Fibroblast of pulmonary artery (primary cell): ENCODE data around the gene FOSL1.

ENCODE experiments used
- DNase-seq: peaks from one replicate; pipeline ENCODE4 v3.0.0-alpha.2; 2010; ENCODE audit warnings: low read depth
- H3K4me3 ChIP-seq: replicated peaks from 2 replicates; pipeline ENCODE4 v1.5.1; 2011; ENCODE audit warnings: low read depth, mild to moderate bottlenecking, control low read depth, low read length, moderate library complexity
- TF ChIP-seq, protein P1 (sequence below): IDR thresholded peaks from 2 replicates; pipeline ENCODE4 v1.5.1; 2011; ENCODE audit warnings: mild to moderate bottlenecking, control low read depth, low read length, inconsistent platforms; ENCODE audit errors: missing control alignments

The FOSL1 gene

DNA sequence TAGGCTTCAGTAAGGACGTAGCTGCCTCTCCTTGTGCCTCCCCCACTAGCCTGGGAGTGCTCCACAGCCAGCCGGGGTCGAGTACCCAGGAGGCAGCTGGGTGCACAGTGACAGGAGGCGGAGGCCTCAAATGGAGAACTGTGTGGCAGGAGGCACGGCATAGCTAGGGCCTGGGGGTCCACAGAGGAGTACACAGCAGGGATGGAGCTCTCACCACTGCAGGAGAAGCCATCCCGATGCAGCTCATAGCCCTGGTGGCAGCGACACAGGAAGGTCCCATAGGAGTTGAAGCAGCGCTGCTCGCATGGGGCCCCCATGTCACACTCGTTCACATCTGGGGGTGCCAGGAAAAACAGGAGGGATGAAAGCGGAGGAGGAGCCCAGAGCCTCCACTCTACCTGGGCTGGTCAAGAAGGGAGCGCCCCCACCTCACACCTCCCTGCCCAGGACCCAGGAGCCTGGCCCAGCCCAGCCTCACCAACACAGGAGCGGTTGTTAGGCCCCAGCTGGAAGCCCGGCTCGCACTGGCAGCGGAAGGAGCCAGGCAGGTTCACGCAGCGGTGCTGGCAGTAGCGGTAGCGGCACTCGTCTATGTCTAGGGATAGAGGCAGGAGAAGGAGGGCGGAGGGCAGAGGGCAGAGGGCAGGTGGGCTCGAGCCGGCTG is 30.4 kb downstream of the FOSL1 start:
- DNase-seq: no peak
- TF ChIP-seq, protein P1, sequence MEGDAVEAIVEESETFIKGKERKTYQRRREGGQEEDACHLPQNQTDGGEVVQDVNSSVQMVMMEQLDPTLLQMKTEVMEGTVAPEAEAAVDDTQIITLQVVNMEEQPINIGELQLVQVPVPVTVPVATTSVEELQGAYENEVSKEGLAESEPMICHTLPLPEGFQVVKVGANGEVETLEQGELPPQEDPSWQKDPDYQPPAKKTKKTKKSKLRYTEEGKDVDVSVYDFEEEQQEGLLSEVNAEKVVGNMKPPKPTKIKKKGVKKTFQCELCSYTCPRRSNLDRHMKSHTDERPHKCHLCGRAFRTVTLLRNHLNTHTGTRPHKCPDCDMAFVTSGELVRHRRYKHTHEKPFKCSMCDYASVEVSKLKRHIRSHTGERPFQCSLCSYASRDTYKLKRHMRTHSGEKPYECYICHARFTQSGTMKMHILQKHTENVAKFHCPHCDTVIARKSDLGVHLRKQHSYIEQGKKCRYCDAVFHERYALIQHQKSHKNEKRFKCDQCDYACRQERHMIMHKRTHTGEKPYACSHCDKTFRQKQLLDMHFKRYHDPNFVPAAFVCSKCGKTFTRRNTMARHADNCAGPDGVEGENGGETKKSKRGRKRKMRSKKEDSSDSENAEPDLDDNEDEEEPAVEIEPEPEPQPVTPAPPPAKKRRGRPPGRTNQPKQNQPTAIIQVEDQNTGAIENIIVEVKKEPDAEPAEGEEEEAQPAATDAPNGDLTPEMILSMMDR: no peak
- H3K4me3 ChIP-seq: no peak overlapping the region

DNA sequence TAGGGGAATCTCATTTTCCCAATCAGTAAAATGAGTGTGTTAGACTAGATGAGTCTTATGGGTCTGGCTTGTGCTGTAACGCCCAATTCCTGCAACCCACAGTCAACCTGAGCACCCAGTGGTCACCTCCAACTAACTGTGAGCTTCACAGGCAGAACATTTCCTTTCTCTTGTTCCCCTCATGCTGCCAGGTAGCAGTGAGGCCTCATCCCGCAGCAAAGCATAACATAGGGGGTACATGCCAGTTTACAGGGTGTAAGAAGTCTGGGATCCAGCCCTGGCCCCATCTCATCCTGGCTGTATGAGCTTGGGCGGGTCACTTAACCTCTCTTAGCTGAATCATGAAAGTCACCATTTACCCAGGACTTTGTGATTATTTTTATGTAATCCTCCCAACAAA is 31.3 kb downstream of the FOSL1 start:
- DNase-seq: no peak
- H3K4me3 ChIP-seq: no peak overlapping the region
- TF ChIP-seq, protein P1: no peak

DNA sequence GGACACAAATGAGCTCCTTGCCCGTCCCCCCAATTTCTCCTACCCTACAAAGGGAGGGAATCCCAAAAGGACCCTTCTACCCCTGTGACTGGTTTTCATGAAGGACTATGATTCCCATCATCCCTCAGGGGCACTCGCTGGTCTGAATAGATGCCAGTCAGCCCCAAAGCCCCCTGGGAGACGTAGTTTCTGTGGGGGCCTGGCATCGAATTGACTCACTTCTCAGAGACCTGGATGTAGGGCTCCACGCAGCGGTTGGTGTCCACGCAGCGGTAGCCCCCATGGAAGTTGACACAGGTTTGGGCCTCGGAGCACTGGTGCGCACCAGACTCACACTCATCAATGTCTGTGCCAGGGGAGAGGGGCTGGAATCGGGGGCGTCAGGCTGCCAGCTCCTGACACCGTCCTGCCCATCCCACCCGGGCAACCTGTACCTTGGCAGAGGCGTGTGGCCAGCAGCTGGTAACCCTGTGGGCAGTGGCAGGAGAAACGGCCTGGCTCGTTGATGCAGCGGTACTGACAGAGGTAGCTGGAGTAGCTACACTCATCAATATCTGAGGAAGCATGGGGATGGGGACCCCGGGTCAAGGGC is 32.0 kb downstream of the FOSL1 start:
- no peak for DNase-seq
- TF ChIP-seq, protein P1: no peak
- no peak overlapping the region for H3K4me3 ChIP-seq

DNA sequence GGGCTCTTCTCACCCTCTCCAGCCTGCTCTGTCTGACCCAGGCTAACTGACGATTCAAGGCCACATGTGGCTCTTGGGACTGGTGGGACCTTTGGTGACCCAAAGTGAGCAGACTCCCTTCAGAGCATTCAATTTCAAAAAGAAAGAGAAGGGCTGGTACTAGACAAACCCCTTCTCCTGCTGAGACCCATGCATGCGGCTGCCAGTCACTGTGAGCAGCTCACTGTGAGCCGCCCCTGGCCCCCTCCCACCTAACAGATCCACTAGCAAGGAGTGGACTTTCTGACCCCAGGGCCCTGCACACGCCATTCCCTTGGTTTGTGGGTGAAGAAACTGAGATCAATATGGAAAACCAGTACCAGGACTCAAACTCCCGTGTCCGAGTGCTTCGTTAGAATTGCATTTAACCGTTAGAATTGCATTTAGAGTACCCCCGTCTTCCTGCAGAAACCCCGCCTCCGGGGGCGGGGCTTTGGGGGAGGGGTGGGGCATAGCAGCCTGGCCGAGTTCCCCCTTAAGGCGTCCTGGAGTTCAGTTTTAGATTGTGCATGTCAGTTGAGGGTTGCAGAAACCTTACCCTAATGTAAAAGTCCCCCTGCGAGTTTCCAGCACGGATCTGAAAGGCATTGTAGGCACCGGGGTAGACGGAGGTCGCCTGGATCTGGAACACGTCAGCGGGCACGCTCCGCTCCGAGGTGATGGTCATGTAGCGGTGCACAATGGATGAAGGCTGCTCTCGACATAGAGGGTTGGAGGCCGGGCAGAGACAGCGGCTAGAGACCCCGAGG is 32.7 kb downstream of the FOSL1 start:
- no peak for DNase-seq
- no peak overlapping the region for H3K4me3 ChIP-seq
- TF ChIP-seq, protein P1: no peak

DNA sequence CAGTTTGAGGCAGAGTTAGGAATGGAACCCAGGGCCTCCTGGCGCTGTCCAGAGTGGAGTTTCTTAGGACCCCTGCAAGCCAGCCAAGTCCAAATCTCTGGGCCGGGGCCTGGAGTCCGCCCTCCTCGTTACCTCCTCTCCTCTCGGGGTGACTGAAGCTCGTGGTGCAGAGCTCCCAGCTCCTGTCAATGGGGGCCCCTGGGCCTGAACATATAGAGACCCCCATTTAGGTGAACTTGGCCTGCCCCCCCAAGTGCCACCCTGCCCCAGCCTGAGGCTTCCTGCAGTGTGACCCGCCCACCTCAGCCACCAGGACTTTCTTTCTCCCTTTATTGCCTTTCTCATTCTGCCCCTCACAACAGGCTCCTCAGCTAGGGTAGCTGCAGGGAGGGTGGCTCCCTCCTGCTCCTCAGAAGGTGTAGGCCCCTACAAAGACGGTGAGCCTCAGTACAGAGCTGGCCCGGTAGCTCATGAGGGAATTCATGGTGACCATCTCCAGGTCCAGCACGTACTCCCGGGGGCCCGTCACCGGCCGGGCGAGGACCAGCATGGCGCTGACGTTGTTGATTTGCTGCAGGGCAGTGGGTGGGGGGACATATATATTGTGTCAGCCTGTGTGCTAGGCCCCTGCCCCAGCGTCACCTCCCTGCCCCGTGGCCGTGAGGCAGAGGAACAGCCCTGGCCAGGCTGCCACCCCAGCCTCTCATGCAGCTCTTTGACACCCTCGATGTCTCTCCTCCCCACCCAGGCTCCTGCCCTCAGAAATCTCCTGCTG is 33.5 kb downstream of the FOSL1 start:
- TF ChIP-seq, protein P1: no peak
- H3K4me3 ChIP-seq: no peak overlapping the region
- no peak for DNase-seq

DNA sequence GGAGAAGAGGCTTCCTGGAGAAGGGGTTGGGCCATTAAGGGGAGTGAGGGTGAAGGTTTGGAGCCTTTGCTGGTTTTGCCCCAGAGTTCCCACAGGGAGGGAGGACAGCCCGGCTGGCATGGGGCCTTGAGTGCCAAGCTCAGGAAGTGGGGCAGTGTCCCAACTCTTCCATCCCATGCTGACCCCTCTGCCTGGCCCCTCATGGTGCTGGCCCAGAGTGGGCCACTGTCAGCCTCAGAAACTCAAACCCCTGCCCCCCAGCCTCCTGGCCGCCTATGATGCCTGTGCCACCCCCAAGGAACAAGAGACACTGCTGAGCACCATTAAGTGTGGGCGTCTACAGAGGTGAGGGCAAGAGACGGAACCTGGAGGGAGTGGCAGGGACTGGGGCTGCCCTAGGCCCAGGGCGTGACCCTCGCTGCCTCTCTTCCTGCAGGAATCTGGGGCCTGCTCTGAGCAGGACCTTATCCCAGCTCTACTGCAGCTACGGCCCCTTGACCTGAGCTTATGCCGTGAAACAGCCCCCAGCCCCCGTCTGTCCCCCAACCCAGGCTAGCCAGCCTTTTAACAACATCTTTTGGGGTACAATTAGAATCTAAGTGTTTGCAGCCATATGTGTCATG is 34.5 kb downstream of the FOSL1 start:
- H3K4me3 ChIP-seq: no peak overlapping the region
- DNase-seq: no peak
- TF ChIP-seq, protein P1: no peak
